ENCODE results near the gene STKLD1. TPM values are rescaled to one million over a fixed set of nuclear protein-coding genes. Genes with fewer than 3 reads are reported as not detected.
"Not testable (repeated sequence)": the region's sequence is repeated elsewhere in the genome, so short reads cannot be mapped to it uniquely, and the experiment has no call there.

The STKLD1 gene
- polyA plus RNA-seq, 3 donors from 2014 or later, result 0.55 to 0.96 TPM; not detected in 1

GRCh38 chr9:133441571-133441970 lies 65.4 kb downstream of the STKLD1 start:
- Mint-ChIP-seq H3K36me3 (no peaks in the 10 kb centered on the region), H3K27ac (no peak overlapping the region), H3K4me1 (no peaks in the 10 kb centered on the region), H3K9me3 (no peaks in the 10 kb centered on the region), H3K27me3 (ENCODE audit: low read depth in 3 of 3) (peaks cover 0 to 4% (median 2%) of the 10 kb centered on the region in 3 donors), H3K4me3 (no peak overlapping the region)
- DNase-seq, result no peak

- H3K4me1 Mint-ChIP-seq, result no peaks in the 10 kb centered on the region
- H3K27me3 Mint-ChIP-seq (ENCODE audit: low read depth in 3 of 3), result peaks cover 0 to 4% (median 2%) of the 10 kb centered on the region in 3 donors
- no peak overlapping the region for H3K27ac Mint-ChIP-seq
- no peaks in the 10 kb centered on the region for H3K36me3 Mint-ChIP-seq
- no peak for DNase-seq
- no peak overlapping the region for H3K4me3 Mint-ChIP-seq
- H3K9me3 Mint-ChIP-seq, result no peaks in the 10 kb centered on the region
Measured at GRCh38 chr9:133443248-133443647, 67.1 kb downstream of the STKLD1 start.

- Mint-ChIP-seq H3K27me3 (ENCODE audit: low read depth in 3 of 3) (peaks cover 0 to 4% (median 2%) of the 10 kb centered on the region in 3 donors), H3K4me3 (no peak overlapping the region), H3K27ac (no peak overlapping the region)
Measured at GRCh38 chr9:133443982-133444381, 67.8 kb downstream of the STKLD1 start.

GRCh38 chr9:133445293-133445969 lies 69.3 kb downstream of the STKLD1 start:
- no peaks in the 10 kb centered on the region for H3K4me1 Mint-ChIP-seq
- no peak overlapping the region for H3K4me3 Mint-ChIP-seq
- peaks cover 0 to 4% (median 2%) of the 10 kb centered on the region in 3 donors for H3K27me3 Mint-ChIP-seq (ENCODE audit: low read depth in 3 of 3)
- H3K27ac Mint-ChIP-seq, result no peak overlapping the region
- no peaks in the 10 kb centered on the region for H3K9me3 Mint-ChIP-seq
- no peaks in the 10 kb centered on the region for H3K36me3 Mint-ChIP-seq
- no peak for DNase-seq

More at GRCh38 chr9:133443982-133444381, 67.8 kb downstream of the STKLD1 start:
- no peak for DNase-seq
- Mint-ChIP-seq H3K4me1 (no peaks in the 10 kb centered on the region), H3K9me3 (no peaks in the 10 kb centered on the region), H3K36me3 (no peaks in the 10 kb centered on the region)

GRCh38 chr9:133448487-133448972 lies 72.4 kb downstream of the STKLD1 start:
- H3K9me3 Mint-ChIP-seq, result no peaks in the 10 kb centered on the region
- no peak for DNase-seq
- H3K4me3 Mint-ChIP-seq, result no peak overlapping the region
- H3K27ac Mint-ChIP-seq, result no peak overlapping the region
- no peaks in the 10 kb centered on the region for H3K4me1 Mint-ChIP-seq
- H3K36me3 Mint-ChIP-seq, result no peaks in the 10 kb centered on the region
- peaks cover 0 to 4% (median 1%) of the 10 kb centered on the region in 3 donors for H3K27me3 Mint-ChIP-seq (ENCODE audit: low read depth in 3 of 3)

- peaks cover 0 to 4% (median 1%) of the 10 kb centered on the region in 3 donors for H3K27me3 Mint-ChIP-seq (ENCODE audit: low read depth in 3 of 3)
- no peaks in the 10 kb centered on the region for H3K4me1 Mint-ChIP-seq
- no peaks in the 10 kb centered on the region for H3K9me3 Mint-ChIP-seq
- DNase-seq, result no peak
- H3K36me3 Mint-ChIP-seq, result no peaks in the 10 kb centered on the region
- H3K27ac Mint-ChIP-seq, result no peak overlapping the region
- no peak overlapping the region for H3K4me3 Mint-ChIP-seq
Measured at GRCh38 chr9:133449760-133450159, 73.6 kb downstream of the STKLD1 start.

GRCh38 chr9:133451865-133452264 lies 75.7 kb downstream of the STKLD1 start:
- not testable (repeated sequence) for H3K9me3 Mint-ChIP-seq; DNase-seq; H3K4me1 Mint-ChIP-seq; H3K4me3 Mint-ChIP-seq; H3K27ac Mint-ChIP-seq; H3K27me3 Mint-ChIP-seq (ENCODE audit: low read depth in 3 of 3); H3K36me3 Mint-ChIP-seq

GRCh38 chr9:133452562-133452961 lies 76.4 kb downstream of the STKLD1 start:
- peaks cover 0 to 1% (median 0%) of the 10 kb centered on the region in 3 donors for H3K27me3 Mint-ChIP-seq (ENCODE audit: low read depth in 3 of 3)
- no peaks in the 10 kb centered on the region for H3K4me1 Mint-ChIP-seq
- no peak overlapping the region for H3K4me3 Mint-ChIP-seq
- no peak for DNase-seq
- no peaks in the 10 kb centered on the region for H3K9me3 Mint-ChIP-seq
- no peak overlapping the region for H3K27ac Mint-ChIP-seq
- H3K36me3 Mint-ChIP-seq, result no peaks in the 10 kb centered on the region

GRCh38 chr9:133453651-133454050 lies 77.5 kb downstream of the STKLD1 start:
- no peak overlapping the region for H3K4me3 Mint-ChIP-seq
- no peak for DNase-seq

GRCh38 chr9:133454325-133454724 lies 78.2 kb downstream of the STKLD1 start:
- no peaks in the 10 kb centered on the region for H3K9me3 Mint-ChIP-seq
- H3K27ac Mint-ChIP-seq, result no peak overlapping the region
- H3K27me3 Mint-ChIP-seq (ENCODE audit: low read depth in 3 of 3), result peaks cover 0 to 1% (median 0%) of the 10 kb centered on the region in 3 donors
- H3K4me3 Mint-ChIP-seq, result no peak overlapping the region
- peaks cover 3 to 4% of the 10 kb centered on the region in 2 donors for H3K4me1 Mint-ChIP-seq
- no peak for DNase-seq
- H3K36me3 Mint-ChIP-seq, result no peaks in the 10 kb centered on the region

More at GRCh38 chr9:133453651-133454050, 77.5 kb downstream of the STKLD1 start:
- H3K9me3 Mint-ChIP-seq, result no peaks in the 10 kb centered on the region
- H3K27ac Mint-ChIP-seq, result peak overlapping the region in 1 of 6 donors; percentile 36
- no peaks in the 10 kb centered on the region for H3K4me1 Mint-ChIP-seq
- H3K27me3 Mint-ChIP-seq (ENCODE audit: low read depth in 3 of 3), result peaks cover 0 to 1% (median 0%) of the 10 kb centered on the region in 3 donors
- no peaks in the 10 kb centered on the region for H3K36me3 Mint-ChIP-seq

GRCh38 chr9:133454943-133455673 lies 78.9 kb downstream of the STKLD1 start:
- Mint-ChIP-seq H3K4me3 (no peak overlapping the region), H3K4me1 (peaks cover 4 to 6% of the 10 kb centered on the region in 2 donors), H3K27me3 (ENCODE audit: low read depth in 3 of 3) (peaks cover 0 to 5% (median 2%) of the 10 kb centered on the region in 3 donors), H3K9me3 (no peaks in the 10 kb centered on the region), H3K27ac (no peak overlapping the region), H3K36me3 (no peaks in the 10 kb centered on the region)
- no peak for DNase-seq

Other genes with a start within 250 kb of the STKLD1 start
- gene GBGT1, start 212.5 kb upstream of the STKLD1 start, polyA plus RNA-seq, result not detected
- gene OBP2B, start 167.1 kb upstream of the STKLD1 start, polyA plus RNA-seq, result not detected
- under 1 TPM in 1 of 3 donors, not detected in 2; 0.03 TPM for gene ABO, start 101.2 kb upstream of the STKLD1 start, polyA plus RNA-seq
- gene SURF6, start 40.2 kb upstream of the STKLD1 start, polyA plus RNA-seq, result 10 to 100 TPM in 1 of 3 donors, 1 to 10 TPM in 2; 3.0 to 15.5 (median 5.7) TPM
- gene MED22, start 28.2 kb upstream of the STKLD1 start, polyA plus RNA-seq, result 10 to 100 TPM in 1 of 3 donors, 1 to 10 TPM in 2; 5.2 to 27.4 (median 7.0) TPM
- gene RPL7A, start 28.1 kb upstream of the STKLD1 start, polyA plus RNA-seq, result 100 to 1,000 TPM; 459 to 791 (median 622) TPM
- 100 to 1,000 TPM; 104 to 153 (median 131) TPM for gene SURF1, start 19.9 kb upstream of the STKLD1 start, polyA plus RNA-seq
- gene SURF2, start 19.8 kb upstream of the STKLD1 start, polyA plus RNA-seq, result 10 to 100 TPM; 30.2 to 36.9 (median 34.5) TPM
- 100 to 1,000 TPM; 195 to 304 (median 198) TPM for gene SURF4, start 306 bp upstream of the STKLD1 start, polyA plus RNA-seq
- 10 to 100 TPM in 2 of 3 donors, 1 to 10 TPM in 1; 6.9 to 27.4 (median 11.5) TPM for gene REXO4, start 41.6 kb downstream of the STKLD1 start, polyA plus RNA-seq
- under 1 TPM in 2 of 3 donors, not detected in 1; 0.33 to 0.73 TPM for gene ADAMTS13, start 46.0 kb downstream of the STKLD1 start, polyA plus RNA-seq
- gene CACFD1, start 83.6 kb downstream of the STKLD1 start, polyA plus RNA-seq, result 10 to 100 TPM in 1 of 3 donors, 1 to 10 TPM in 2; 5.3 to 11.3 (median 7.4) TPM
- 1 to 10 TPM; 4.4 to 8.0 (median 4.6) TPM for gene SLC2A6, start 102.7 kb downstream of the STKLD1 start, polyA plus RNA-seq
- gene MYMK, start 148.6 kb downstream of the STKLD1 start, polyA plus RNA-seq, result not detected
- gene ADAMTSL2, start 158.3 kb downstream of the STKLD1 start, polyA plus RNA-seq, result not detected
- gene FAM163B, start 233.0 kb downstream of the STKLD1 start, polyA plus RNA-seq, result not detected

Measured in immature natural killer cell (primary cell).